Measurements from ENCODE around the gene TMEM150B.

GRCh38 chr19:55265173-55265572 lies 60.0 kb downstream of the TMEM150B start:
- no peak for TF ChIP-seq CTCF (IDR thresholded peaks at IDR 0.05)
- TF ChIP-seq POLR2AphosphoS5 (IDR thresholded peaks at IDR 0.05; ENCODE audit: insufficient read depth in 1 of 2, low read depth in 1 of 2) = no peak
